HG03457 (cell line): ENCODE results near the gene RGCC.
"Not testable (repeated sequence)": the region's sequence is repeated elsewhere in the genome, so short reads cannot be mapped to it uniquely, and the experiment has no call there.

Experiments used
- ATAC-seq: cut with Tn5 transposase; IDR thresholded peaks from one replicate; pipeline ENCODE4 v1.9.1; 2021; ENCODE audit warnings: moderate number of reproducible peaks; ENCODE audit not compliant: unreplicated experiment

The RGCC gene

GRCh38 chr13:41488124-41488523 is 30.8 kb downstream of the RGCC start:
- no peak for ATAC-seq

GRCh38 chr13:41490371-41491015 is 33.1 kb downstream of the RGCC start:
- no peak for ATAC-seq

GRCh38 chr13:41491436-41491835 is 34.1 kb downstream of the RGCC start:
- ATAC-seq, result no peak

GRCh38 chr13:41492432-41493260 is 35.3 kb downstream of the RGCC start:
- no peak for ATAC-seq

GRCh38 chr13:41494202-41494601 is 36.9 kb downstream of the RGCC start:
- no peak for ATAC-seq

- no peak for ATAC-seq
Observed at GRCh38 chr13:41495044-41495443, 37.7 kb downstream of the RGCC start.

- no peak for ATAC-seq
Observed at GRCh38 chr13:41496420-41497234, 39.3 kb downstream of the RGCC start.

GRCh38 chr13:41497436-41497835 is 40.1 kb downstream of the RGCC start:
- no peak for ATAC-seq

- no peak for ATAC-seq
Observed at GRCh38 chr13:41499452-41499851, 42.1 kb downstream of the RGCC start.

- ATAC-seq, result no peak
Observed at GRCh38 chr13:41500511-41500910, 43.2 kb downstream of the RGCC start.

- ATAC-seq, result no peak
Observed at GRCh38 chr13:41501281-41501680, 43.9 kb downstream of the RGCC start.

- no peak for ATAC-seq
Observed at GRCh38 chr13:41502031-41502430, 44.7 kb downstream of the RGCC start.

GRCh38 chr13:41502673-41503072 is 45.3 kb downstream of the RGCC start:
- ATAC-seq, result no peak

GRCh38 chr13:41503356-41503755 is 46.0 kb downstream of the RGCC start:
- no peak for ATAC-seq

GRCh38 chr13:41504657-41505056 is 47.3 kb downstream of the RGCC start:
- not testable (repeated sequence) for ATAC-seq

GRCh38 chr13:41505209-41505835 is 48.0 kb downstream of the RGCC start:
- no peak for ATAC-seq

- ATAC-seq, result no peak
Observed at GRCh38 chr13:41506312-41506711, 49.0 kb downstream of the RGCC start.

GRCh38 chr13:41509971-41510370 is 52.6 kb downstream of the RGCC start:
- ATAC-seq, result no peak

- ATAC-seq, result no peak
Observed at GRCh38 chr13:41511827-41512226, 54.5 kb downstream of the RGCC start.

GRCh38 chr13:41512441-41512840 is 55.1 kb downstream of the RGCC start:
- no peak for ATAC-seq

- no peak for ATAC-seq
Observed at GRCh38 chr13:41513600-41513999, 56.2 kb downstream of the RGCC start.
